OCI-LY3 (cell line): Measurements from ENCODE around the gene SPATA31C1.

Experiments used
- CTCF ChIP-seq: fragments of 200-600, 300-600 bp; sonication (generic); IDR thresholded peaks from 2 replicates; pipeline ENCODE4 v1.5.1; 2014; ENCODE audit warnings: antibody characterized with exemption, low read length, low read depth
- EZH2phosphoT487 ChIP-seq: fragments of 200-600 bp; shearing (Covaris generic); IDR thresholded peaks from 2 replicates; pipeline ENCODE4 v1.6.1; 2018; ENCODE audit warnings: antibody characterized with exemption, mixed run types, low read depth

DNA sequence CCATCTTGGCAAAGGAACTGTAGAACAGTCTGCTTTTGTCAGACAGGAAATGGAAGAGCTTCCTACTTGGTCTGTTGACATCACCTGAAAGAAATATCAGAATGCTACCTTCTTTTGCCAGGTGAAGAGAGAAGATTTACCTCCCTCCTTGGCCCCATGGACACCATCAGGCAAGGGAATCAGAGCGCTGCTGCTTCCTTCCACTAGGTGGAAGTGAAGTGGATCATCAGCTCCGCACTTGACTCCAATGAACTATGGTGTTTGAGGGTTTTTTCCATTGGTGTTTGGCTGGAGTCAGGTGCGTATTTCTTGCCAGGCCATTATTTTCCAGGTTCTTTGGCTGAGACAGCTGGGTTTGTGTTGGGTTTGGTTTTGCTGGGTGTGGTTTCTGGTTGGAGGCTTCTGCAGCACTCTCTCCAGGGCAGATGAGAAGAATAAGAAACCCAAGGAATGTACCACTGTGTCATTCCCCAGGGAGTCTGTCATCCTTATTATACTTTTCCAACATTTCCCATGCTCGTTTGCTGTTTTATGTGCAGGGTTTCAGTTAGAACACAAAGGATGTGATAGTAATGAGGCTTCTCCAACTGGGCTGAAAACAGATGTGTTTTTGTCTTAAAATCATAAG lies 22.6 kb upstream of the SPATA31C1 start:
- TF ChIP-seq CTCF (no peak), EZH2phosphoT487 (no peak)
